HG03139 (cell line): ENCODE results near the gene CPXM2.
"Not testable (repeated sequence)": the region's sequence is repeated elsewhere in the genome, so short reads cannot be mapped to it uniquely, and the experiment has no call there.

ENCODE experiments used
- ATAC-seq: cut with Tn5 transposase; IDR thresholded peaks from one replicate; pipeline ENCODE4 v1.9.1; 2021; ENCODE audit not compliant: unreplicated experiment

The CPXM2 gene

GRCh38 chr10:123747426-123747825 is 144.2 kb downstream of the CPXM2 start:
- no peak for ATAC-seq

DNA sequence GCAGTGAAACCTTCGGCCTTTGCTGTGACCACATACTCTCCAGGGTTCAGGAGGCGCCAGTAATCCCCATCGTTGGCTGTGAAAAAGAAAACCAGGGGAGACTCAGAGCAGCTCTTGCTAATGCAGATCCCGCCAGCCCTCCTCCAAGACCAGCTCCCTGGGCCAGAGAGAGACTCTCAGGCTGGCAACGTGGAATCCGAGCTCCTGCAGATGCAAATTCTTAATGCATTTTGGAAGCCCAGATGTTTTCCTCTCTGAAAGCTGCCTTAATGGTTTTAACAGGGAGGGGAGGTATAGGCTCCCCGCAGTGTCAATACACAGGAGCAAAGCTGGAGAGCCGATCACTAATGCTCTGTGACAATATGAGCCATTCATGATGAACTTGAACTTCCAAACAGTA is 144.7 kb downstream of the CPXM2 start:
- no peak for ATAC-seq

- ATAC-seq, result no peak
Observed at GRCh38 chr10:123746520-123746919, 145.1 kb downstream of the CPXM2 start.

GRCh38 chr10:123746061-123746460 is 145.5 kb downstream of the CPXM2 start:
- ATAC-seq, result no peak

DNA sequence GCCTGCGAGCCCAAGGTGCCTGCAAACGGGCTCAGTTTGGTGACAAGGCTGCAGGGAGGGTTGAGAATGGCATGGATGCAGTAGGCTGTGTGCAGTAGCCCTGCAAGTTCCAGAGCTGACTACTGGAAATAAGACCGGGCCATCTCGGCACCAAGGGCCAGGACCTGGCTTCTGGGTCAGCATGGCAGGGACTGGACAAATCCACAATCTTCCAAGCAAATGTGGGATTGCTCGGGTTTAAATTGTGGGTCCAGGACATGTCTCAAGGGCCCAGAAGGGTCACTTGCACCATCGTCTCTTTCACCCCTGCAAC is 147.4 kb downstream of the CPXM2 start:
- no peak for ATAC-seq

DNA sequence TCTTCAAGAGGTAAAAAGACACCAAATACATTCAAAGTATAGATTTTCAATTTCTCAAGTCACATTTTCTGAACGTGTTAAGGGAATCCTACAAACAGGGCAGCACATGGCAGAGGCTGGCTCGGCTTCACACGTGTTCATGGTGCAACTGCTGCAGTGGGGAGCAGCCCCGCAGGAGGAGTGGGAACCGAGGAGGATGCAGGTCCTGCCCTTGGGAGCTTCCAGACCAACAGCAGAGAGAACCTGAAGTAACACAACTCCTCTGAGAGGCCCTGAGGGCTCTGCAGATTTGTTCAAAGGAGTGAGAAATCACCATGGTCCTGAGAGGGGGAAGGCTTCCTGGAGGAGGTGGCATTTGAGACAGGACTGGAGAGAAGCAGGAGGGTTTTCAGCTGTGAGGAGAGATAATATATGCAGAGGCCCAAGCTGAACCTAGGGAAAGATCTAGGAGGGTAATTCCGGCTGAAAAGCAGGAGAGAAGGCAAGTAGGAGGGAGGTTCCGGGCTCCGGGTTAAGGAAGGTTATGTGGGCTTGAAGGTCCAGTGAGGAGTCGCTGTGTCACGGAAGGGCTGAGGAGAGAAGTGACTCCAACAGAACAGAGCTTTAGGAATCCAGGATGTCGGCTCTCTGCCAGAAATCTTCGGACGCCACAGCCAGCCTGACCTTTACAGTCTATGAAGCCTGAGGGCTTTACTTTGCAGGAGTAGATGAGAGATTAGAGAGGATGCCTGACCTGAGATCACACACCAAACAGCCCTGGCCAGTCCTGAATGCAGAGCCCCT is 148.0 kb downstream of the CPXM2 start:
- ATAC-seq, result no peak

DNA sequence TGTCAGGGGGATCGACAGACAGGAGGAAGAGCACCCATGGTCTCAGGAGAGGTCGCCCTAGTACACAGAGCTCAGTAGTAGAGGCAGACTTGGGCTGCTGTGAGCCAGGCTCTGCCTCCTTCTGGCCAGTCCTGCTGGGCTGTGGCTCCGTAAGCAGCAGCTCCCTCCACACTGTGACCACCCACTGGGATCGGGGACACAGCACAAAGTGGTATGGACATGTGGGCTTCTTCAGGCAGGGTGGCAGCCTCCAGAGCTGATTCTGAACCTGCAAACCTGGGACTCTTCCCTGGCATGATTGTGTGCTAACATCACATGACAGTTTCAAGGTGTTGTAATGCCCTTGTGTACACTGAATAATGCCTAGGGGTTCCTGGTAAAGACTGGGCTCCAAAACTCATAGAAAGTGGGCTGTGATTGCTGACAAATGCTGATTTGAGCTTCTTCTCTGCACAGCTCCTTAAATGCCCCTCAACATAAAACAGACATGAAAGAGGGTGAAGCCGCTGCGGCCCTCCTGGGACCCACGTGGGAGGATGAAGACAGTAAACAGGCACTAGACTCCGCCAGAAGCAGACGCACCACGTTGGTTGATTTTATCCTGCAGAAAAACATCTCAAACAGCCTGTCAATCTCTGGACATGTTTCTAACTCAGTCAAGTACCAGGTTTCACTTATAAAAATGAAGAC is 148.7 kb downstream of the CPXM2 start:
- ATAC-seq, result no peak

DNA sequence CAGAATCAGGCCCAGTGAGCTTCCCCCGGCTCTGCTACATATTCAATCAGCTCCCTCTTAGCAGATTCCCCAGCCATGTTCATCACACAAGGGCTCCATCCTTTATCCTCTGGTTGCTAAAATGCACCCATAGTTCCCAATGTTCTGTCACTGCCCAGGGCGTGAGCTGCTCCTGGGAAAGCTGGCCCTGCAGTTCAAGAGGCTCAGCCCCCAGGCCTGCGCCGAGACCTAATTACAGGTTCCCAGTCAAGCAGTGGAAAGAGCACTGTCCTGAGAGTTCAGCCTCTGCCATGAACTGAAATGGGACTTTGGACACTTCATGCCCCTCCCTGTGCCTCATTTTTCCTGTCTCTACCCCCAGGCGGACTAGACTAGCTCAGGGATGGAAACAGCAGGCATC is 149.9 kb downstream of the CPXM2 start:
- ATAC-seq, result no peak

DNA sequence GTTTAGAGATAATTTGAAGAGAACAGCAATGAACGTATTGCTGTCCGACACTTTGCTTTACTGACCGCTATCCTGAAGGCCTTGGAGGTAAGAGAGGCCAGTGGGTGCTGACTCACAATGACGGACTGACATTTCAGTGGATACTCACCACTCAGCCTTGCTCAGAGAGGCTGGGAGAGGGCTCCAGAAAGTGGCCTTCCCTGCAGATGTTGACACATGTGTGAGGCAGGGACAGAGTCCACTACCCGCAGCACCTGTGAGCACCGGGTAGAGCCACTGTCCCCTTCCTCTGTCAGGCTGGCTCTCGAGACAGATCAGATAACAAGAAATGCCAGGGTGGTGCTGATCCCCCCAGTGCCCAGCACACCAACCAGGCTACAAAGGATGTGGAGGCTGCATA is 150.5 kb downstream of the CPXM2 start:
- no peak for ATAC-seq

DNA sequence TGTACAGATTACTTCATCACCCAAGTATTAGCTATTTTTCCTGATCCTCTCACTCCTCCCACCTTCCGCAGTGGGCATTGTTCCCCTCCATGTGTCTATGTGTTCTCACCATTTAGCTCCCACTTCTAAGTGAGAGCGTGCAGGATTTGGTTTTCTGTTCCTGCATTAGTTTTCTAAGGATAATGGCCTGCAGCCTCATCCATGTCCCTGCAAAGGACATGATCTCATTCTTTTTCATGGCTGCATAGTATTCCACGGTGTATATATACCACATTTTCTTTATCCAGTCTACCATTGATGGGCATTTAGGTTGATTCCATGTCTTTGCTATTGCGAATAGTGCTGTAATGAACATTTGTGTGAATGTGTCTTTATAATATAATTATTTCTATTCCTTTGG is 154.7 kb downstream of the CPXM2 start:
- ATAC-seq, result not testable (repeated sequence)

GRCh38 chr10:123729523-123729922 is 162.1 kb downstream of the CPXM2 start:
- no peak for ATAC-seq

DNA sequence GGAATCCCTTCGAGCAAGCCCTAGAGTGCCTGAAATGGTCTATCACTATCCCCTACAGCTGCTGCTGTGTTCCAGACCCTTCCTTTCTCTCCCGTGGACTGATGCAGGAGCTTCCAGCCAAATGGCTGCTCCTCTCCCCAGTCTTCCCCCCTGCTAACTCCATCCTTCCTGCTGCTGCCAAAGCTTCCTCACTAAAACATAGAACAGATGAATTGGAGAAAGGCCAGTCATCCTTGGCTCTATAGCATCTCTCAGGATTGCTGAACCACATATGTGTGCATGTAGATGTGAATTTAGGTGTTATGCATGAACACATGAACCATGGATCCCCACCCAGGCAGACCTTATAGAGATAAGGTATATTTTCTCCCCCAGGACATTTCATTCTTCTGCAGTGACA is 164.8 kb downstream of the CPXM2 start:
- ATAC-seq, result no peak

- no peak for ATAC-seq
Observed at GRCh38 chr10:123726381-123726780, 165.2 kb downstream of the CPXM2 start.

DNA sequence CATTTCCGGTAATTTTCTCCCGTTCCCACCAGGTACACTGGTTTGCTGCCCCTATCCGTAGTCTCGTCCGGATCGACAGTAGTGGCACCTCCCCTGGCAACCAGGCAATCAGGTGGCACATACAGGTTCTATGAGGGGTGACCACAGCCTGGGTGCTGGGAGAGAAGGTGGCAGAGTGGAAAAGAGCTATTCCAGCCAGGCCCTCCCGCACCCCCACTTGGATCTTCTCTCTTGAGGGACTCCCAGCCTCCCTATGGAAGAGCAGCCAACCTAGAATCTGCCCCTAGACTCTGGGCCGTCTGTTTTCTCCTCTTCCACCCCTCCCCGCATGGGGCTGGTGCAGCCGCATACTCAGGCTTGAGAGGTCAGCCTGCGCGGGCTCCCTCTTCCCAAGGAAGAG is 166.9 kb downstream of the CPXM2 start:
- no peak for ATAC-seq

GRCh38 chr10:123722351-123722750 is 169.3 kb downstream of the CPXM2 start:
- no peak for ATAC-seq

- no peak for ATAC-seq
Observed at GRCh38 chr10:123721441-123722049, 170.1 kb downstream of the CPXM2 start.

DNA sequence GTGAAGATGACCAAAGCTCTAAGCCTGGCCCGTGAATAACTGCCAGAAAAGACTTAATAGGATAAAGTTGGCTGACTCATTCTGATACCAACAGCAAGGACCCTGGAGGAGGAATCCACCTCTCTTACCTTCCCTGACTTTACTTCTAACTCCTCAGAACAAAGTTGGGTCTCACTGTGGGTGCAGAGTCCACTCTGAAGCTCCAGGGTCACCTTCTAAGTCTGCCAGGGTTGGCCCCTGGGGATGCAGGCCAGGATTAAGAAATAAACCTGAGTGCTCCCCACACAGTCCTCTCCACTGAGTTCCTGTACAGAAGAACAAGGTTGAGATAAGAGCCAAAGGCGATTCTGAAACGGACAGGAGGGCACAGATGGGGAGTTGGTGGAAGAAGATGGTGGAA is 171.1 kb downstream of the CPXM2 start:
- ATAC-seq, result no peak

GRCh38 chr10:123718544-123719060 is 173.0 kb downstream of the CPXM2 start:
- no peak for ATAC-seq

- ATAC-seq, result no peak
Observed at GRCh38 chr10:123717336-123717735, 174.3 kb downstream of the CPXM2 start.

- no peak for ATAC-seq
Observed at GRCh38 chr10:123715546-123715945, 176.1 kb downstream of the CPXM2 start.

- no peak for ATAC-seq
Observed at GRCh38 chr10:123706236-123706635, 185.4 kb downstream of the CPXM2 start.

DNA sequence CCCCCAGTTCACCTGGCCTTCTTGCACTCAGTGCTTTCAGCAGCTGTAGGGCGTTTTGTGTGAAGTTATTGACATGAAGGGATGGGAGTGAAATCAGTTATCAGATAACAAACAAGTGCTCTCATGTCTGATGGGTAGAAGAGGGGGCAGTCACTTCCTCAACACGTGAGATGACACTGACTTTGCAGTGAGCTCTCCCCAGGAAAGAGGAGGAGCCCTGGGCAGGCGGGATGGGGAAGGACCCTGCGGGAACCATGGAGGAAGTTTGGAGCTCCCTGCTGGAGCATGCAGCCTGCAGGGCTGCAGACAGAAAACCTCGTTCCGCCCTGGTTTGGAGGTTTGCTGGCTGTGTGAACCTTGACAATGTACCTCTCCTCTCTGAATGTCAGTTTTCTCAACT is 186.8 kb downstream of the CPXM2 start:
- ATAC-seq, result no peak
